CD4-positive, alpha-beta T cell (primary cell): ENCODE data around the gene HADH. TPM values are rescaled to one million over a fixed set of nuclear protein-coding genes. Genes with fewer than 3 reads are reported as not detected.

Source experiments
- ATAC-seq: fragments of 200-7000 bp; cut with Tn5 transposase; one replicate; pipeline ENCODE4 v1.10.0; 2022; ENCODE audit warnings: mild to moderate bottlenecking; ENCODE audit not compliant: poor library complexity
- CTCF ChIA-PET: fragments of 350-600 bp; sonication (Branson Sonifier 250); formaldehyde crosslinking; loops from one replicate; lab custom pipeline; 2021; ENCODE audit warnings: antibody characterized with exemption, inconsistent platforms; lab: Charles Lee
- POLR2A ChIA-PET: fragments of 350-600 bp; sonication (Branson Sonifier 250); formaldehyde crosslinking; loops from one replicate; lab custom pipeline; 2021; ENCODE audit warnings: antibody characterized with exemption, inconsistent platforms; lab: Charles Lee
- DNase-seq, 14 experiments: peaks; one replicate each; pipeline ENCODE4 v3.0.0-alpha.2; 2013 to 2020; ENCODE audit warnings: mixed read lengths in 2 of 14
- H3K27ac ChIP-seq, 2 donors: one replicate each; pipeline versions ENCODE4 v1.5.1 to v1.7.0; 2013; ENCODE audit warnings: low read length in 2 of 2, low read depth in 1 of 2, mild to moderate bottlenecking in 1 of 2
- H3K27me3 ChIP-seq, 2 experiments: 1 replicate in 1 of 2; 2 replicates in 1 of 2; pipeline versions ENCODE4 v1.6.1 to v1.7.0; 2013; ENCODE audit warnings: low read length in 2 of 2, control low read depth in 1 of 2, mild to moderate bottlenecking in 1 of 2, moderate library complexity in 1 of 2; ENCODE audit not compliant: insufficient read depth in 2 of 2, control insufficient read depth in 1 of 2
- H3K36me3 ChIP-seq: one replicate; pipeline ENCODE4 v1.6.1; 2013; ENCODE audit warnings: low read length, control low read depth; ENCODE audit not compliant: insufficient read depth
- H3K4me1 ChIP-seq: one replicate; pipeline ENCODE4 v1.6.1; 2013; ENCODE audit warnings: low read length, control low read depth; ENCODE audit not compliant: insufficient read depth
- H3K4me3 ChIP-seq: one replicate; pipeline ENCODE4 v1.5.1; 2013; ENCODE audit warnings: mild to moderate bottlenecking, low read length, moderate library complexity
- H3K9me3 ChIP-seq, 2 experiments: 1 replicate in 1 of 2; 2 replicates in 1 of 2; pipeline versions ENCODE4 v1.6.1 to v1.7.0; 2013; ENCODE audit warnings: low read length in 2 of 2, mild to moderate bottlenecking in 2 of 2, control low read depth in 1 of 2, moderate library complexity in 1 of 2; ENCODE audit not compliant: control insufficient read depth in 1 of 2, insufficient read depth in 1 of 2
- H3K27ac Mint-ChIP-seq: one replicate; pipeline ENCODE4 v1.8.0; 2020; ENCODE audit warnings: mixed read lengths
- H3K27me3 Mint-ChIP-seq: one replicate; pipeline ENCODE4 v1.8.0; 2021; ENCODE audit warnings: mixed read lengths
- H3K36me3 Mint-ChIP-seq: one replicate; pipeline ENCODE4 v1.8.0; 2021; ENCODE audit warnings: low read depth, mixed read lengths
- H3K4me1 Mint-ChIP-seq: one replicate; pipeline ENCODE4 v1.8.0; 2021; ENCODE audit warnings: low read depth, mixed read lengths
- H3K4me3 Mint-ChIP-seq: one replicate; pipeline ENCODE4 v1.8.0; 2020; ENCODE audit warnings: mild to moderate bottlenecking, mixed read lengths
- H3K9me3 Mint-ChIP-seq: one replicate; pipeline ENCODE4 v1.8.0; 2020; ENCODE audit warnings: mixed read lengths
- intact Hi-C, 2 experiments: fragments of 100-400 bp; cut with DNase I in 1 of 2; cut with micrococcal nuclease in 1 of 2; formaldehyde crosslinking; loops; one replicate each; pipeline versions ENCODE4 v1.15.1 to v1.9.0; 2023 to 2025; cut with DNase I, micrococcal nuclease
- total RNA-seq, 174 experiments: library from RNA in 2 of 174; stranded (reverse) in 2 of 174; gene quantifications; one replicate each; pipeline ENCODE4 v1.2.3 and lab custom pipeline; 2021 to 2026
- TF ChIP-seq, protein P1 (sequence below): fragments of 200-600 bp; IDR thresholded peaks from one replicate; pipeline ENCODE4 v1.8.0; 2022; ENCODE audit warnings: antibody characterized with exemption, mild to moderate bottlenecking

Gene HADH
- total RNA-seq, 2 experiments from 2014 or later: 16.1 to 16.3 TPM

DNA sequence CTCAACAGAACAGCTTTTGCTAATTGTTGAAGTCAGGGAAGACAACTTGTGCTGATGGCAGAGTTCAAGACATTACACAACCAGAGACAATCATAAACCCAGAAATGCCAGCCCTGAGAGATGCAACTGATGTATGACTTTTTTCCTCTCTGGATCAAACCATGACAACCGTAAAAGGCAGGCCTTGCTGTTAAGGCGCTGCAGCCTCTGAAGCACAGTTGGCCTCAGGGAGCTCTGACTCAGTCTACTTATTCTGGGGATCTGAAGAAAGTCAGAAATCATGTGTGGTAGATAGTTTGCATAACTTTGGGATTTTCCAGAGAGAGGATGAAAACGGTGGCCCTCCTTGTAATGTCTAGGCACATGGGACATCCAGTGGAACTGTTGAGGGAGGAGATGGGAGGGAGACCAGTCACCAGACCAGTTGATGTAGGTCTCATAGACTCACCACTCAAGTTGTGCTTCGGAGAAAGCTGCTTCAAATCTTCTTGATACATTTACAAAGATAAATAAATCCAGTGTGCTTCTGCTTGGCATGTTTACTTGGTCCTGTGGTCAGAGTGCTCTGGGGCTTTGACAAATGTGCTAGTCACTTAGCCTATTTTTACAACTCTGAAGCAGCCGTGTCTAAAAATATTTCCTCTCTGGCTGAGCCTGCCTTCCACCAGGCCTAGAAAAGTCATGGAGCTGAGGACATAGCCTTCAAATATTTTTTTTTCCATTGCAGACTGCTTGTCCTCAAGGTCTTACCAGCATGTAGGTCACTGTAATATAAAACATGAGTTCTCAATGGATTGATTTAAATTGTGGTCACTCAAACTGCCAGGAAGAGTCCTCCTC lies 7.5 kb downstream of the HADH start:
- intact Hi-C loops: no loop called here
- Mint-ChIP-seq H3K27me3 (no peaks in the 10 kb centered on the region), H3K27ac (no peak overlapping the region), H3K4me1 (peaks cover 79% of the 10 kb centered on the region), H3K9me3 (no peaks in the 10 kb centered on the region), H3K36me3 (peaks cover 39% of the 10 kb centered on the region), H3K4me3 (no peak overlapping the region)
- ChIA-PET POLR2A (no interaction called here), CTCF (no interaction called here)
- Histone ChIP-seq H3K4me1 (peaks cover 4% of the 10 kb centered on the region), H3K27me3 (no peaks in the 10 kb centered on the region), H3K36me3 (peaks cover 5% of the 10 kb centered on the region), H3K27ac (no peak overlapping the region), H3K9me3 (no peaks in the 10 kb centered on the region), H3K4me3 (no peak overlapping the region)
- TF ChIP-seq, protein P1, sequence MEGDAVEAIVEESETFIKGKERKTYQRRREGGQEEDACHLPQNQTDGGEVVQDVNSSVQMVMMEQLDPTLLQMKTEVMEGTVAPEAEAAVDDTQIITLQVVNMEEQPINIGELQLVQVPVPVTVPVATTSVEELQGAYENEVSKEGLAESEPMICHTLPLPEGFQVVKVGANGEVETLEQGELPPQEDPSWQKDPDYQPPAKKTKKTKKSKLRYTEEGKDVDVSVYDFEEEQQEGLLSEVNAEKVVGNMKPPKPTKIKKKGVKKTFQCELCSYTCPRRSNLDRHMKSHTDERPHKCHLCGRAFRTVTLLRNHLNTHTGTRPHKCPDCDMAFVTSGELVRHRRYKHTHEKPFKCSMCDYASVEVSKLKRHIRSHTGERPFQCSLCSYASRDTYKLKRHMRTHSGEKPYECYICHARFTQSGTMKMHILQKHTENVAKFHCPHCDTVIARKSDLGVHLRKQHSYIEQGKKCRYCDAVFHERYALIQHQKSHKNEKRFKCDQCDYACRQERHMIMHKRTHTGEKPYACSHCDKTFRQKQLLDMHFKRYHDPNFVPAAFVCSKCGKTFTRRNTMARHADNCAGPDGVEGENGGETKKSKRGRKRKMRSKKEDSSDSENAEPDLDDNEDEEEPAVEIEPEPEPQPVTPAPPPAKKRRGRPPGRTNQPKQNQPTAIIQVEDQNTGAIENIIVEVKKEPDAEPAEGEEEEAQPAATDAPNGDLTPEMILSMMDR: no peak
- DNase-seq (no peak), ATAC-seq (no peak)

DNA sequence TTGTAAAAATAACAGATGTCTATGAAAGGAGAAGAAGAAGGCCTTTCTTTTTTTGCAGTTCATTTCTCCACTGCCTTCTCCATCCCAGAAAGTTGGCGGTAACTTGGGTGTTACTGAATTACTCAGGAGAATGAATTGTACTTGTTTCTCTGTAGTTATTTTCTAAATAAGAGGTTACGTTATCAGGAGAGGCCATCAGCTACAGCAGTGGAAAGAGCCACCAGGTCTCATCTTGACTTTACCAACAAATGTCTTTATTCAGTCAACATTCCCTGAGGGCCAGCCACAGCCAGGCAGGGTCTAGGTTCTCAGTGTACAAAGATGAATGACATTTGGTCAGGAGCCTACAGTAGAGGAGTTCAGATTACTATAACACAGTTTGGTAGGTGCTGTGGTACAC lies 8.1 kb downstream of the HADH start:
- ATAC-seq (no peak), DNase-seq (no peak)
- H3K36me3 ChIP-seq: peaks cover 5% of the 10 kb centered on the region
- no peak overlapping the region for H3K27ac Mint-ChIP-seq
- ChIA-PET POLR2A (no interaction called here), CTCF (no interaction called here)
- peaks cover 79% of the 10 kb centered on the region for H3K4me1 Mint-ChIP-seq
- H3K36me3 Mint-ChIP-seq: peaks cover 39% of the 10 kb centered on the region
- TF ChIP-seq, protein P1: no peak
- no peaks in the 10 kb centered on the region for H3K27me3 ChIP-seq
- peaks cover 3% of the 10 kb centered on the region for H3K4me1 ChIP-seq
- H3K9me3 ChIP-seq: no peaks in the 10 kb centered on the region
- no peak overlapping the region for H3K4me3 Mint-ChIP-seq
- no peak overlapping the region for H3K4me3 ChIP-seq
- no peaks in the 10 kb centered on the region for H3K27me3 Mint-ChIP-seq
- no peak overlapping the region for H3K27ac ChIP-seq
- no peaks in the 10 kb centered on the region for H3K9me3 Mint-ChIP-seq
- intact Hi-C loops: no loop called here

DNA sequence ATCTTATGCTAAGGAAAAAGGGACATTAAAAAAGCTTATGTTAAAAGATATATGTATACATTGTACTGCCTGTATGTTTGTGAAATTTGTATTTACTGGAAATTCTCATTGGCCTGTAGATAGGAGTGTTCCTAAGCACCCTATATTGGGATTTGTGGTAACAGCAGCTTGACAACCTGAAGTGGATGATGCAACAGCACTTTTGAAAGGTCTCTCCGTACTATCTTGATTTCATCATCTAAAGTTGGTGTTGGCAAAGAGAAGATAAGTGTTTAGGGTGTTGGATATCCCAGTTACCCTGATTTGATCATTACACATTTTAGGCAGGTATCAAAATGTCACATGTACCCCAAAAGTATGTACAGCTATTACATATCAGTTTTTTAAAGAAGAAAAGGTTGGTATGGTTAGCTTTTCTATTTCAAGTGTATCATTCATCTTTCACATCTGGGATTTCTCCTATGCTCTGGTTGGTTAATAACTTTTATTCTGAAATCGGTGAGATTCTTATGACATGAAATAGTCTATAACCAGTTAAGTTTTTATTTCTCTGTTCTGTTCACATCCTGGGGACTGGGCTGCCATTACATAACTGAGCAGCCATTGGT lies 10.3 kb downstream of the HADH start:
- Mint-ChIP-seq H3K27me3 (no peaks in the 10 kb centered on the region), H3K4me1 (peaks cover 79% of the 10 kb centered on the region), H3K27ac (no peak overlapping the region), H3K36me3 (peaks cover 39% of the 10 kb centered on the region), H3K9me3 (no peaks in the 10 kb centered on the region), H3K4me3 (no peak overlapping the region)
- no peaks in the 10 kb centered on the region for H3K9me3 ChIP-seq
- no peak for ATAC-seq
- H3K4me3 ChIP-seq: no peak overlapping the region
- H3K4me1 ChIP-seq: peaks cover 8% of the 10 kb centered on the region
- ChIA-PET CTCF (no interaction called here), POLR2A (interaction anchor here (0.6 to 2.1 kb wide), 2 partner anchors 10 to 1560 kb away, joined by 3 to 8 read pairs; partner anchors contain the start of genes HADH and MCUB)
- peaks cover 5% of the 10 kb centered on the region for H3K36me3 ChIP-seq
- TF ChIP-seq, protein P1: no peak
- no peak overlapping the region for H3K27ac ChIP-seq
- intact Hi-C loops: no loop called here
- DNase-seq: no peak
- H3K27me3 ChIP-seq: no peaks in the 10 kb centered on the region
